ENCODE measurements around the gene KCNG1.
A peak's percentile ranks its signal among the peaks of the same experiment; 100 is the strongest.
"Not testable (repeated sequence)": the region's sequence is repeated elsewhere in the genome, so short reads cannot be mapped to it uniquely, and the experiment has no call there.

KCNG1 gene

GRCh38 chr20:51022803-51023616 is at the start of gene KCNG1:
Gene KCNG1 (minus strand): TSS chr20:51023107. CDS start chr20:51010338, 12,769 bp downstream.
- DNase-seq: peak; percentile 71

- DNase-seq: no peak
These were observed 47.7 kb upstream of the KCNG1 start for GRCh38 chr20:51070621-51071020.

- no peak for DNase-seq
These were observed 44.9 kb upstream of the KCNG1 start for GRCh38 chr20:51067792-51068191.

- DNase-seq: no peak
These were observed 42.7 kb upstream of the KCNG1 start for GRCh38 chr20:51065615-51066014.

- no peak for DNase-seq
These were observed 41.2 kb upstream of the KCNG1 start for GRCh38 chr20:51064137-51064536.

GRCh38 chr20:51062065-51062464 is 39.2 kb upstream of the KCNG1 start:
- DNase-seq: no peak

GRCh38 chr20:51061418-51062045 is 38.6 kb upstream of the KCNG1 start:
- no peak for DNase-seq

- DNase-seq: no peak
These were observed 37.4 kb upstream of the KCNG1 start for GRCh38 chr20:51060301-51060700.

GRCh38 chr20:51059862-51060261 is 37.0 kb upstream of the KCNG1 start:
- DNase-seq: no peak

- DNase-seq: no peak
These were observed 35.1 kb upstream of the KCNG1 start for GRCh38 chr20:51058017-51058416.

GRCh38 chr20:51054233-51054632 is 31.3 kb upstream of the KCNG1 start:
- no peak for DNase-seq

GRCh38 chr20:51050531-51051075 is 27.7 kb upstream of the KCNG1 start:
- DNase-seq: no peak

- no peak for DNase-seq
These were observed 23.4 kb upstream of the KCNG1 start for GRCh38 chr20:51046021-51046985.

- not testable (repeated sequence) for DNase-seq
These were observed 22.6 kb upstream of the KCNG1 start for GRCh38 chr20:51045492-51045891.

- no peak for DNase-seq
These were observed 21.9 kb upstream of the KCNG1 start for GRCh38 chr20:51044796-51045195.

GRCh38 chr20:51043811-51044210 is 20.9 kb upstream of the KCNG1 start:
- DNase-seq: no peak

- DNase-seq: peak; percentile 11
These were observed 19.8 kb upstream of the KCNG1 start for GRCh38 chr20:51042657-51043247.

GRCh38 chr20:51042064-51042463 is 19.2 kb upstream of the KCNG1 start:
- DNase-seq: no peak

- DNase-seq: no peak
These were observed 14.7 kb upstream of the KCNG1 start for GRCh38 chr20:51037532-51038115.

GRCh38 chr20:51036827-51037531 is 14.1 kb upstream of the KCNG1 start:
- DNase-seq: no peak

GRCh38 chr20:51036226-51036625 is 13.3 kb upstream of the KCNG1 start:
- no peak for DNase-seq
